GM12873 (cell line): ENCODE results near the gene WDR33.

Experiments used
- CTCF ChIP-seq: IDR thresholded peaks from 2 replicates; pipeline ENCODE4 v1.5.1; 2012; ENCODE audit warnings: low read depth, mild to moderate bottlenecking, moderate library complexity, low read length, control low read depth; ENCODE audit not compliant: insufficient read depth; ENCODE audit errors: missing control alignments

Gene WDR33

GRCh38 chr2:127810619-127811396 lies at the start of gene WDR33:
TSS of gene WDR33 (minus strand) at chr2:127811171. CDS start at chr2:127770981, 40,190 bp downstream.
- TF ChIP-seq CTCF = peak; percentile 28

DNA sequence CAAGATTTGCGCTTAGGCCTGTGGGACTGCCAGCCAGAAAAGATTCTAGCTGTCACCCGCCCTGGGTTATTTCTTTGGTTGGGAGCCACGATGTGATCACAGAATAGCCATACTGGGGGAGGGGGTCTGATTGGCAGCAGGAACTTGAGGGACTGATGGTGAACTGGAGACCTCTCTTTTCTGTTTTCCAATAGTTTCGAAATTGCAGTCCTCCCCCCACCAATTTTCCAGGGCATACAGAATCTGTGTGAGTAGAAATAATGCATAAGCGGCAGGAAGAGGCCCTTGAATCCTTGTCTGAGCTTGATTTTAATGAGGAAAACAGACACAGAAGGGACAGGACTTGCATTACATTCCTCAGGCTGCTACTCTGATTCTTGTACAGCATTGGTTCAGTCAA lies 49.2 kb upstream of the WDR33 start:
- TF ChIP-seq CTCF = no peak

DNA sequence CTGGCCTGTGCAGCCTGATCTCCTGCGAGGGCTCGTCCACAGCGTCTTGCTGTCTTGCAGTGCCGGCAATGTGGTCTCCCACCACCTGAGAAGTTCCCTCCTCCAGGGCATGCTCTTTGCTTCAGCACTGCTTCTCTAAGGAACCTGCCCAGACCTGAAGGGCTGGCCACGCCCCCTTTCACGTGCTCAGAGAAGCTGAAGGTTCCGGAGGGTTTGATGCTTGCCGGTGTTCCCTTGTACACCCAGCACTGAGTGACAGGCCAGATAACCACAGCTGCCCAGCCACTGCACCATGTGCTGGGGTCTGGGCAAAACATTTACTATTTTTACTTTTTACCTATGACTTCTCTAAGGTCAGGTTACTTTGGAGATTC lies 48.7 kb upstream of the WDR33 start:
- TF ChIP-seq CTCF = no peak

DNA sequence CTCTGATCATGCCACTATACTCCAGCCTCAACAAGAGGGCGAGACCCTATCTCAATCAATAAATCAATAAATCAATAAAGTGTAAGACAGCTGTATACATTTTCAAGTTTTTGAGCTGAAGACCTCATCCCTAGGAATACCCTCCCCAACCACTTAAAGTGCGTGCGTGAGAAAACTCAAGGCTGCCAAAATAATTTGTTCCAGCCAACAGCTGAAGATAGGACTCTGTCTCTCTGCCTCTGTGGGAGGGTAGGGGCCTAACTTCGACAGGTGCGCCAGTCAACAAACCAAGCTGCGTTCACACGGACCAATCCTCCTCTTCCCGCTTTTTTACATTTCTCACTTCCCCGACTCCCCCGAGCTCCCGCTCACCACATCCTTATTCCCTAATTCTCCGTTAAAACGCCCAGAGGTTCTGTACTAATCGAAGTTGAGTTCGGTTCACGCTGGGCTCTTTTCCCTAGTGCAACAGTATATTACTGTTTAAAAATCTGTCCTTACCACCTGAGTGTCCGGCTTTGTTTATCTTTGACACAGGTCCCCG lies 46.4 kb upstream of the WDR33 start:
- no peak for TF ChIP-seq CTCF

- no peak for TF ChIP-seq CTCF
Observed at GRCh38 chr2:127853671-127854070, 42.7 kb upstream of the WDR33 start.

DNA sequence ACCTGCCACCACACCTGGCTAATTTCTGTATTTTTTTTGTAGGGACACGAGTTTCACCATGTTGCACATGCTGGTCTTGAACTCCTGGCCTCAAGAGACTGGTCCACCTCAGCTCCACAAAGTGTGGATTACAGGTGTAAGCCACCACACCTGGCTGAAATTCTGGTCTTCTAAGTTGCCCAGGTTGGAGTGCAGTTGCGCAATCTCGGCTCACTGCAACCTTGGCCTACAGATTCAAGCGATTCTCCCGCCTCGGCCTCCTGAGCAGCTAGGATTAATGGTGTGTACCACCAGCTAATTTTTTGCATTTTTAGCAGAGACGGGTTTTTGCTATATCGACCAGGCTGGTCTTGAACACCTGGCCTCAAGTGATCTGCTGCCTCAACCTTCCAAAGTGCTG lies 41.4 kb upstream of the WDR33 start:
- no peak for TF ChIP-seq CTCF

DNA sequence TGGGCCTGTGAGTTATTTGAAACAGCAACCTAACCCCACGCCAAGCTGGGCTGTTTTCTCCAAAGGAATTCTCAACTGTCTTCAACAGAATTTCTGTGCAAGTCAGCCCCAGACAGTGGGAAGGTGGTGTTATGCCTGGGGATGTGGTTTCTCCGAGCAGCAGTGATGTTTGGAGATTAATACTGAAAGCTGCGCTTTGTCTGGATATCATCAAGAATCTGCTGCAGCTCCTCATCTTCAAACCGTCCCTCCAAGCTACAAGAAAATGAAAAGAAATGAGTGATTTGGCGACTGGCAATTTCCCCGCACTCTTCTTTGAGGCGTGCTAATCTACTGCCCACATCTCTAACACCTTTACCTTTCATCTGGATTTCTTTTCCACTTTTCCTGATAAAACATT lies 37.0 kb upstream of the WDR33 start:
- TF ChIP-seq CTCF = no peak
